ENCODE results near the gene PAM. TPM values are rescaled to one million over a fixed set of nuclear protein-coding genes. Genes with fewer than 3 reads are reported as not detected.

The PAM gene
- total and polyA plus RNA-seq, 2 of the 8 experiments (the other 6 are each of a cell fraction or from before 2014, with no cell fraction given) = 30.4 to 67.8 TPM

GRCh38 chr5:102777099-102777498 lies 22.0 kb downstream of the PAM start (continued):
- TF ChIP-seq NANOG (IDR thresholded peaks at IDR 0.05; ENCODE audit: insufficient read depth, low read depth, low read length, poor library complexity, severe bottlenecking) (no peak), CHD1 (IDR thresholded peaks at IDR 0.05; ENCODE audit: low read depth, low read length) (no peak), MAFK (IDR thresholded peaks at IDR 0.05; ENCODE audit: low read depth, low read length) (no peak), BRCA1 (IDR thresholded peaks at IDR 0.05; ENCODE audit: low read depth, low read length) (no peak), YY1 (IDR thresholded peaks at IDR 0.05; ENCODE audit: low read depth, low read length) (no peak), JUND (IDR thresholded peaks at IDR 0.05; ENCODE audit: low read length) (no peak)

Data from H1 (cell line).